ENCODE measurements around the gene STN1. TPM values are rescaled to one million over a fixed set of nuclear protein-coding genes. Genes with fewer than 3 reads are reported as not detected.
A peak's percentile ranks its signal among the peaks of the same experiment; 100 is the strongest.

Gene STN1
- total RNA-seq, 1 experiment from 2014 or later: 26.9 TPM

DNA sequence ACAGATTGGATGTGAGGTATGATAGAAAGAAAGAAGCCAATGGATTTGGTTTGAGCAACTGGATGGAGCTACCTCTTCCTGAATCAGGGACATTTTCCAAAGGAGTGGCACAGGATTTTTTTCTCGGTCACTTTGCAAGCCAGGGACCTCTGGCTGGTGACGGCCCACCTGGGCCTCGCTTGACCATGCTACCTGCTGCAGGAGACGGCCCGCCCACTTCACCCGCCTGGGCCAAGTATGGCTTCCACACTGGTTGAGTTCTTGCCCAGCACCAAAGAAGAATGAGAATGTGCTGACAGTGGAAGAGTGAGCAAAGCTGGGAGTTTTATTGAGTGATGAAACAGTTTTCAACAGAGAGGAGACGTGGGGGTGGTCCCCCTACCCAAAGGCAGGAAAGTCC, 38.2 kb downstream of the STN1 start:
- DNase-seq (ENCODE audit: low read depth in 1 of 2, low spot score in 2 of 2): no peak
- no peaks in the 10 kb centered on the region for H3K27me3 ChIP-seq (replicated peaks)
- no peak overlapping the region for H3K27ac ChIP-seq
- no peaks in the 10 kb centered on the region for H3K9me3 ChIP-seq (replicated peaks)
- H3K36me3 ChIP-seq: no peaks in the 10 kb centered on the region; the same call in 1 of the 2 replicates
- no peaks in the 10 kb centered on the region for H3K4me1 ChIP-seq (replicated peaks)
- H3K4me3 ChIP-seq: no peak overlapping the region

DNA sequence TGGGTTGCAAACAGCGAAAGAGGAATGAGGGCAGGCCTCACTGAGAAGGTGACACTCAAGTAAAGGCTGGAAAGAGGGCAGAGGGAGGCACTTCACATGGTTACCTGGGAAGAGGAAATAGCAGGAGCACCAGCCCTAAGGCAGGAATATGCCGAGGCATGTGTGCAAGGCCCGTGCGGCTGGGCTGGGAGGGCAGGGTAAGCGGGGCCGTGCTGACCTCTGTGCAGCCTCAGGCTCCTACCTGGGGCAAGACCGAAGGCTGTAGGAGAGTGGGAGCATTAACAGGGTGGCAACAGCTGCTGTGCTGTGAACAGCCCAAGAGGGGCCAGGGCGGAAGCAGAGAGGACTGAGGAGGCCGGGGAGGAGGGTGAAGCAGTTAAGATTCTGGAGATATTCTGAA, 38.6 kb downstream of the STN1 start:
- Histone ChIP-seq H3K4me3 (no peak overlapping the region), H3K9me3 (replicated peaks) (no peaks in the 10 kb centered on the region), H3K27me3 (replicated peaks) (no peaks in the 10 kb centered on the region)

GRCh38 chr10:103877861-103878260, 40.1 kb downstream of the STN1 start:
- Histone ChIP-seq H3K27me3 (replicated peaks) (no peaks in the 10 kb centered on the region), H3K9me3 (replicated peaks) (no peaks in the 10 kb centered on the region), H3K27ac (no peak overlapping the region), H3K36me3 (no peaks in the 10 kb centered on the region; the same call in 1 of the 2 replicates), H3K4me1 (replicated peaks) (no peaks in the 10 kb centered on the region), H3K4me3 (no peak overlapping the region)
- DNase-seq (ENCODE audit: low read depth in 1 of 2, low spot score in 2 of 2): no peak

More for the DNA sequence above, 38.6 kb downstream of the STN1 start:
- Histone ChIP-seq H3K27ac (no peak overlapping the region), H3K36me3 (no peaks in the 10 kb centered on the region; the same call in 1 of the 2 replicates), H3K4me1 (replicated peaks) (no peaks in the 10 kb centered on the region)
- DNase-seq (ENCODE audit: low read depth in 1 of 2, low spot score in 2 of 2): no peak

GRCh38 chr10:103876155-103876554, 41.8 kb downstream of the STN1 start:
- no peaks in the 10 kb centered on the region for H3K27me3 ChIP-seq (replicated peaks)
- H3K27ac ChIP-seq: no peak overlapping the region
- no peaks in the 10 kb centered on the region; the same call in 1 of the 2 replicates for H3K36me3 ChIP-seq
- H3K4me1 ChIP-seq (replicated peaks): no peaks in the 10 kb centered on the region
- no peak for DNase-seq (ENCODE audit: low read depth in 1 of 2, low spot score in 2 of 2)
- no peak overlapping the region for H3K4me3 ChIP-seq
- H3K9me3 ChIP-seq (replicated peaks): no peaks in the 10 kb centered on the region

- Histone ChIP-seq H3K4me1 (replicated peaks) (no peaks in the 10 kb centered on the region), H3K27me3 (replicated peaks) (no peaks in the 10 kb centered on the region), H3K36me3 (no peaks in the 10 kb centered on the region; the same call in 1 of the 2 replicates), H3K4me3 (no peak overlapping the region), H3K9me3 (replicated peaks) (no peaks in the 10 kb centered on the region), H3K27ac (no peak overlapping the region)
- no peak for DNase-seq (ENCODE audit: low read depth in 1 of 2, low spot score in 2 of 2)
Observed at GRCh38 chr10:103874730-103875129, 43.3 kb downstream of the STN1 start.

GRCh38 chr10:103872137-103872931, 45.6 kb downstream of the STN1 start:
- Histone ChIP-seq H3K9me3 (replicated peaks) (no peaks in the 10 kb centered on the region), H3K36me3 (no peaks in the 10 kb centered on the region), H3K4me1 (replicated peaks) (no peaks in the 10 kb centered on the region), H3K4me3 (no peak overlapping the region), H3K27me3 (replicated peaks) (peaks cover 8% of the 10 kb centered on the region), H3K27ac (no peak overlapping the region)
- no peak for DNase-seq (ENCODE audit: low read depth in 1 of 2, low spot score in 2 of 2)

DNA sequence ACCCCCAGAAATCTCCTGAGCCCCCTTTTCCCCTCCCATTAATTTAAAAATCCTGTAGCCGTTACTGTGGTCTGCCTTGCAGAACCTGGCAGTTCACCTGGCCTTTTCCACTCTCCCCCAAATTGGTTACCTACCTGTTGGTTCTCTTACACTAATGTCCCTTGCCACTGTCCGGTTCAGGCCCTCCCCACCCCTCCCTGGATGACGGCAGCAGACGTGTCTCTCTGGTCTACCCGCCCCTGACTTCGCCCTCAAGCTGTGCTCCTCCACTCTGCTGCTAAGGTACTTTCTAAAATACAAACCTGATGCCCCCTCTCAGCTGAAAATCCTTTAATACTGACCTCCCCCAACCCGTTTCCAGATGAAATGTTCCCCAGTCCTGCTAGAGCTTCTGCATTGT, 47.0 kb downstream of the STN1 start:
- Histone ChIP-seq H3K4me3 (no peak overlapping the region), H3K36me3 (no peaks in the 10 kb centered on the region), H3K27ac (no peak overlapping the region), H3K4me1 (replicated peaks) (no peaks in the 10 kb centered on the region), H3K27me3 (replicated peaks) (peaks cover 8% of the 10 kb centered on the region), H3K9me3 (replicated peaks) (no peaks in the 10 kb centered on the region)
- no peak for DNase-seq (ENCODE audit: low read depth in 1 of 2, low spot score in 2 of 2)

DNA sequence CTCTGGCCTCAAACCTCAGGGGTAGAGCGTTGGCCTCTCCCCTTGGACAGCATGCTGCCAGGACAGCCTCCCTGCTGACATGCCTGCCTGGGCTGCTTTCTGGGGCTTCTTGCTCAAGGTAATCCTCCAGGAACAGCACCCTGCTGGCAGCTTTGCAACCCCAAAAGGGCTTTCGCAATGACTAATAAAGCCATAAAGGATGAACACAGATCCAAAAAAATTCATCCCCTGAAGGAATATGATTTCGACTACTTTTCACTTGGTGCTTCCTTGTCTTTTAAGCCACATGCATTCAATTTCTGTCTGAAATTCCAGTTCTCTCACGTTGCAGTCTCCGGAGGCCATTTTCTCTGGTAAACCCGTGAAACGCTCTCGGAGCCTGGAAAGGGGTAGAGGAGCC, 47.5 kb downstream of the STN1 start:
- peaks cover 8% of the 10 kb centered on the region for H3K27me3 ChIP-seq (replicated peaks)
- H3K27ac ChIP-seq: no peak overlapping the region
- no peak for DNase-seq (ENCODE audit: low read depth in 1 of 2, low spot score in 2 of 2)
- H3K9me3 ChIP-seq (replicated peaks): no peaks in the 10 kb centered on the region
- H3K4me3 ChIP-seq: no peak overlapping the region
- no peaks in the 10 kb centered on the region for H3K4me1 ChIP-seq (replicated peaks)
- H3K36me3 ChIP-seq: no peaks in the 10 kb centered on the region

- no peak overlapping the region for H3K4me3 ChIP-seq
- H3K9me3 ChIP-seq (replicated peaks): no peaks in the 10 kb centered on the region
- peaks cover 8% of the 10 kb centered on the region for H3K27me3 ChIP-seq (replicated peaks)
- H3K36me3 ChIP-seq: no peaks in the 10 kb centered on the region
- H3K4me1 ChIP-seq (replicated peaks): no peaks in the 10 kb centered on the region
- no peak overlapping the region for H3K27ac ChIP-seq
- no peak for DNase-seq (ENCODE audit: low read depth in 1 of 2, low spot score in 2 of 2)
Observed at GRCh38 chr10:103869336-103869735, 48.6 kb downstream of the STN1 start.

- Histone ChIP-seq H3K9me3 (replicated peaks) (no peaks in the 10 kb centered on the region), H3K27ac (no peak overlapping the region), H3K4me1 (replicated peaks) (no peaks in the 10 kb centered on the region), H3K4me3 (no peak overlapping the region), H3K27me3 (replicated peaks) (peaks cover 10% of the 10 kb centered on the region), H3K36me3 (no peaks in the 10 kb centered on the region)
- no peak for DNase-seq (ENCODE audit: low read depth in 1 of 2, low spot score in 2 of 2)
Observed at GRCh38 chr10:103868200-103868599, 49.8 kb downstream of the STN1 start.

GRCh38 chr10:103861505-103861904, 56.5 kb downstream of the STN1 start:
- no peaks in the 10 kb centered on the region for H3K36me3 ChIP-seq
- no peak overlapping the region for H3K4me3 ChIP-seq
- H3K27ac ChIP-seq: no peak overlapping the region
- H3K9me3 ChIP-seq (replicated peaks): no peaks in the 10 kb centered on the region
- no peak for DNase-seq (ENCODE audit: low read depth in 1 of 2, low spot score in 2 of 2)
- H3K27me3 ChIP-seq (replicated peaks): peaks cover 5% of the 10 kb centered on the region
- H3K4me1 ChIP-seq (replicated peaks): no peaks in the 10 kb centered on the region

DNA sequence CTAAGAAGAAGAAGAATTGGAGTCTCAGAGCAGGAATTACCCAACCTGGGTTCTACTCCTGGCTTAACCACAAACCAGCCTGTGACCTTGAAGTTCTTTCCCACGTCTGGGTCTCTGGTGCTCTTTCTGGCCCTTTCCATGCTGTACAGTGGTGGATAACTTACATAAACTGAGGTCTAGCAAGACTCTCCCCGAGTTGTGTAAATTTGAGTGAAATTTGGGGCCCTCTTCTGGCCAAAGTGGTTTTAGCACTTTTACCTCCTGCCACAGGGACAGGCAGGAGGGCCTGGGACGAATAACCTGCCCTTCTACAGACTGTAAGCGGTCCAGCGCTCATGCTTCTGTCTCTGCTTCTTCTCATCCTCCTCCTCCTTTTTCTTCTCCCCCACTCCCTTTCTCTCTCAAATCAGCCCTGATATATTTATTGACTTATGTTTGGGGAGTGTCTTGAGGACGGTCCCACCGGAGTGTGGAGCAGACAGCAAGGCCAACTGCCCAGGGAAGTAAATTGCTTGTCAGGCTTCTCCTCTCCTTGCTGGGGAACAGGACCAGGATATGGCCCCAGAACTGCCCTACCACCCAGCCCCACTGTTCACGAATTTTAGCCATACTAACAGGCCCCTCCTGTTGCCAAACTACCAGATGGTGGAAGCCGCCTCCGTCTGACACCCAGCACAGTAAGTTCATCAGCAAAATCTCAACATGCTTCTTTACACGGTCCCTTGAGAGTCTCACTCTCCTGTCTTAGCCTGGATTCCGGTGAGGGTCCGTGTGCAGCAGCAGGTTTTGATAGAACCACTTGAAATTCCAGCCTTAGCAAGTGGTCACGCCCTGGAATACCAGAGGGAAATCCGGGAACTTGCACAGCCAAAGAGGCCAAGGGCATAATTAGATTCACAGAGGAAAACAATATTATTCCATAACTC, 58.6 kb downstream of the STN1 start:
- no peaks in the 10 kb centered on the region for H3K36me3 ChIP-seq
- peak; percentile 52 to 71 for DNase-seq (ENCODE audit: low read depth in 1 of 2, low spot score in 2 of 2)

GRCh38 chr10:103858360-103858759, 59.6 kb downstream of the STN1 start:
- Histone ChIP-seq H3K4me1 (replicated peaks) (peaks cover 11% of the 10 kb centered on the region), H3K4me3 (no peak overlapping the region), H3K36me3 (no peaks in the 10 kb centered on the region), H3K27me3 (replicated peaks) (peaks cover 28% of the 10 kb centered on the region), H3K9me3 (replicated peaks) (no peaks in the 10 kb centered on the region), H3K27ac (no peak overlapping the region)
- DNase-seq (ENCODE audit: low read depth in 1 of 2, low spot score in 2 of 2): no peak

More for the DNA sequence above, 58.6 kb downstream of the STN1 start:
- no peak overlapping the region for H3K27ac ChIP-seq
- H3K4me1 ChIP-seq (replicated peaks): peaks cover 10% of the 10 kb centered on the region
- H3K4me3 ChIP-seq: no peak overlapping the region
- no peaks in the 10 kb centered on the region for H3K9me3 ChIP-seq (replicated peaks)
- H3K27me3 ChIP-seq (replicated peaks): peaks cover 19% of the 10 kb centered on the region

DNA sequence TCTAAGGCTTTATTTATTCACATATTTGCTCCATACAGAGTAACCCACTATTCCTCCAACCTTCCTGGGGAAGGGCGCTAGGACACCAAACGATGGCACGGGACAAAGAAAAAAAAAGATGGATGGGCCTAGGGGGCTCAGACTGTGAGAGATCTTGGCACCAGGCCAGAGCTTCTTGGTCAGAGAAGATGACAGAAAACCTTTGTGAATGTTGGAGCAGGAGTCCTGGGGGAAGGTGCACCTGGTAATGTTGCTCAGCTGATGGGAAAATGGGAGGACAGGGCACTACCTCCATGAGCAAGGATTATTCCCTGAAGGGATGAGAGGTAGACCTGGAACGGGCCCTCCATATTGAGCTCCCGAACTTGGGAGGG, 61.2 kb downstream of the STN1 start:
- Histone ChIP-seq H3K4me3 (no peak overlapping the region), H3K4me1 (replicated peaks) (peaks cover 11% of the 10 kb centered on the region), H3K9me3 (replicated peaks) (no peaks in the 10 kb centered on the region), H3K36me3 (no peaks in the 10 kb centered on the region), H3K27me3 (replicated peaks) (peaks cover 30% of the 10 kb centered on the region), H3K27ac (no peak overlapping the region)
- DNase-seq (ENCODE audit: low read depth in 1 of 2, low spot score in 2 of 2): no peak
